ENCODE data around the gene SDK1.

Gene SDK1

GRCh38 chr7:4102231-4102841 is 801.3 kb downstream of the SDK1 start:
- DNase-seq (ENCODE audit: low read depth): no peak
- no peak overlapping the region for H3K4me3 ChIP-seq (ENCODE audit: low read depth, low read length)
- TF ChIP-seq CTCF (IDR thresholded peaks at IDR 0.05; ENCODE audit: low read depth, low read length) (no peak), POLR2A (IDR thresholded peaks at IDR 0.05; ENCODE audit: extremely low read depth, insufficient read length) (no peak), MYC (IDR thresholded peaks at IDR 0.05; ENCODE audit: low read depth, low read length) (no peak)
- TF ChIP-seq, protein P1, sequence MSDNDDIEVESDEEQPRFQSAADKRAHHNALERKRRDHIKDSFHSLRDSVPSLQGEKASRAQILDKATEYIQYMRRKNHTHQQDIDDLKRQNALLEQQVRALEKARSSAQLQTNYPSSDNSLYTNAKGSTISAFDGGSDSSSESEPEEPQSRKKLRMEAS (IDR thresholded peaks at IDR 0.05; ENCODE audit: low read depth, low read length): no peak

DNA sequence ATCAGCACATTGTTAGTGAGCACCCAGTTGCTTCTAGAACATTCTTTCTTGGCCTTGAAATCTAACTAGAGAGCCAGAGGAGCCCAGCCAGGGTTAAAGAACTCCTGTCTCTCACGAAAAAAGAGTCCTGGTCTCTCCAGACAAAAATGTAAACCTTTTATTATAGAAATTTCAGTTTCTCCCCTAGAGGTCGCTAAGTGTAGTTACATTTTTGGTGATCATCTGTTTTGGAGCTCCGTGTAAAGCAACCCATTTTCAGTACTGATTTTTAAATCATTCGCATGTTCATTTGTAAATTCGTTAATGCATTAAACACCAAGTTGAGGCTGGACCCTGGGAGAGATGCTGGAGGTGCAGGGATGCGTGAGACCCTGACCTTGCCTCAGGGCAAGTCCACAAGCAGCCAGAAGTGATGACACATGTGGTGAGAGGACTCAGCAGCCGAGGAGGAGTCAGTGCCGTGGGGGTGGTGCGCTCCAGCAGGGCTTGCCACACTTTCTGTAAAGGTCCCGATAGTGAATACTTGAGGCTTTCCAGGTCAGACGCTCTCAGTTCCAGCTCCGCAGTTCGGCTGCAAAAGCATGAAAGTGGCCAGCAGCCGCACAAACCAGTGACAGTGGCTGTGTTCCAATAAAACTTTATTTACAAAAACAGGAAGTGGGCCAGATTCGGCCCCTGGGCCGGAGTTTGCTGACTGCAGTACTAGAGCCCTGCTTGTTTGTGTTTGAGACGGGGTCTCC is 802.5 kb downstream of the SDK1 start:
- DNase-seq (ENCODE audit: low read depth): peak; percentile 75
- H3K4me3 ChIP-seq (ENCODE audit: low read depth, low read length): peak overlapping the region; percentile 6
- peak; percentile 44 for TF ChIP-seq CTCF (IDR thresholded peaks at IDR 0.05; ENCODE audit: low read depth, low read length)
- TF ChIP-seq POLR2A (IDR thresholded peaks at IDR 0.05; ENCODE audit: extremely low read depth, insufficient read length): no peak
- TF ChIP-seq MYC (IDR thresholded peaks at IDR 0.05; ENCODE audit: low read depth, low read length): no peak
- TF ChIP-seq, protein P1 (IDR thresholded peaks at IDR 0.05; ENCODE audit: low read depth, low read length): 0 out of 2 replicates have a peak, but pooled peaks have one; percentile 16

GRCh38 chr7:4107839-4108238 is 806.8 kb downstream of the SDK1 start:
- no peak overlapping the region for H3K4me3 ChIP-seq (ENCODE audit: low read depth, low read length)
- TF ChIP-seq CTCF (IDR thresholded peaks at IDR 0.05; ENCODE audit: low read depth, low read length) (no peak), MYC (IDR thresholded peaks at IDR 0.05; ENCODE audit: low read depth, low read length) (no peak), POLR2A (IDR thresholded peaks at IDR 0.05; ENCODE audit: extremely low read depth, insufficient read length) (no peak)
- TF ChIP-seq, protein P1 (IDR thresholded peaks at IDR 0.05; ENCODE audit: low read depth, low read length): no peak
- no peak for DNase-seq (ENCODE audit: low read depth)

GRCh38 chr7:4108951-4109350 is 807.9 kb downstream of the SDK1 start:
- TF ChIP-seq POLR2A (IDR thresholded peaks at IDR 0.05; ENCODE audit: extremely low read depth, insufficient read length) (no peak), MYC (IDR thresholded peaks at IDR 0.05; ENCODE audit: low read depth, low read length) (no peak), CTCF (IDR thresholded peaks at IDR 0.05; ENCODE audit: low read depth, low read length) (no peak)
- TF ChIP-seq, protein P1 (IDR thresholded peaks at IDR 0.05; ENCODE audit: low read depth, low read length): no peak
- H3K4me3 ChIP-seq (ENCODE audit: low read depth, low read length): no peak overlapping the region
- no peak for DNase-seq (ENCODE audit: low read depth)

GRCh38 chr7:4109481-4110110 is 808.5 kb downstream of the SDK1 start:
- no peak for DNase-seq (ENCODE audit: low read depth)
- no peak overlapping the region for H3K4me3 ChIP-seq (ENCODE audit: low read depth, low read length)
- TF ChIP-seq MYC (IDR thresholded peaks at IDR 0.05; ENCODE audit: low read depth, low read length) (no peak), CTCF (IDR thresholded peaks at IDR 0.05; ENCODE audit: low read depth, low read length) (no peak), POLR2A (IDR thresholded peaks at IDR 0.05; ENCODE audit: extremely low read depth, insufficient read length) (no peak)
- TF ChIP-seq, protein P1 (IDR thresholded peaks at IDR 0.05; ENCODE audit: low read depth, low read length): no peak

Measured in NB4 (cell line).